C4-2B (cell line): ENCODE measurements around the gene HBQ1.
"Not testable (repeated sequence)": the region's sequence is repeated elsewhere in the genome, so short reads cannot be mapped to it uniquely, and the experiment has no call there.

Source experiments
- H3K27ac ChIP-seq: fragments of 450-650 bp; 2 replicates; pipeline ENCODE4 v1.5.1; 2017
- ZFX ChIP-seq: fragments of 450-650 bp; IDR thresholded peaks from 2 replicates; pipeline ENCODE4 v1.6.1; 2017
- TF ChIP-seq, protein P1 (sequence below): fragments of 450-650 bp; conservative IDR thresholded peaks from 2 replicates; pipeline ENCODE4 v1.5.1; 2017; ENCODE audit warnings: mild to moderate bottlenecking

HBQ1 gene

DNA sequence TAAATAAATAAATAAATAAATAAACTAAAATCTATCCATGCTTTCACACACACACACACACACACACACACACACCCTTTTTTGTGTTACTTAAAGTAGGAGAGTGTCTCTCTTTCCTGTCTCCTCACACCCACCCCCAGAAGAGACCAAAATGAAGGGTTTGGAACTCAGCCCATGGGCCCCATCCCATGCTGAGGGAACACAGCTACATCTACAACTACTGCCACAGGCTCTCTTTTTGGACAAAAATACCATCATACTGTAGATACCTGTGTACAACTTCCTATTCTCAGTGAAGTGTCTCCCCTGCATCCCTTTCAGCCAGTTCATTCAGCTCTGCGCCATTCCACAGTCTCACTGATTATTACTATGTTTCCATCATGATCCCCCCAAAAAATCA is 9.5 kb upstream of the HBQ1 start:
- H3K27ac ChIP-seq = no peak overlapping the region
- no peak for TF ChIP-seq ZFX
- TF ChIP-seq, protein P1, sequence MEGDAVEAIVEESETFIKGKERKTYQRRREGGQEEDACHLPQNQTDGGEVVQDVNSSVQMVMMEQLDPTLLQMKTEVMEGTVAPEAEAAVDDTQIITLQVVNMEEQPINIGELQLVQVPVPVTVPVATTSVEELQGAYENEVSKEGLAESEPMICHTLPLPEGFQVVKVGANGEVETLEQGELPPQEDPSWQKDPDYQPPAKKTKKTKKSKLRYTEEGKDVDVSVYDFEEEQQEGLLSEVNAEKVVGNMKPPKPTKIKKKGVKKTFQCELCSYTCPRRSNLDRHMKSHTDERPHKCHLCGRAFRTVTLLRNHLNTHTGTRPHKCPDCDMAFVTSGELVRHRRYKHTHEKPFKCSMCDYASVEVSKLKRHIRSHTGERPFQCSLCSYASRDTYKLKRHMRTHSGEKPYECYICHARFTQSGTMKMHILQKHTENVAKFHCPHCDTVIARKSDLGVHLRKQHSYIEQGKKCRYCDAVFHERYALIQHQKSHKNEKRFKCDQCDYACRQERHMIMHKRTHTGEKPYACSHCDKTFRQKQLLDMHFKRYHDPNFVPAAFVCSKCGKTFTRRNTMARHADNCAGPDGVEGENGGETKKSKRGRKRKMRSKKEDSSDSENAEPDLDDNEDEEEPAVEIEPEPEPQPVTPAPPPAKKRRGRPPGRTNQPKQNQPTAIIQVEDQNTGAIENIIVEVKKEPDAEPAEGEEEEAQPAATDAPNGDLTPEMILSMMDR = no peak

DNA sequence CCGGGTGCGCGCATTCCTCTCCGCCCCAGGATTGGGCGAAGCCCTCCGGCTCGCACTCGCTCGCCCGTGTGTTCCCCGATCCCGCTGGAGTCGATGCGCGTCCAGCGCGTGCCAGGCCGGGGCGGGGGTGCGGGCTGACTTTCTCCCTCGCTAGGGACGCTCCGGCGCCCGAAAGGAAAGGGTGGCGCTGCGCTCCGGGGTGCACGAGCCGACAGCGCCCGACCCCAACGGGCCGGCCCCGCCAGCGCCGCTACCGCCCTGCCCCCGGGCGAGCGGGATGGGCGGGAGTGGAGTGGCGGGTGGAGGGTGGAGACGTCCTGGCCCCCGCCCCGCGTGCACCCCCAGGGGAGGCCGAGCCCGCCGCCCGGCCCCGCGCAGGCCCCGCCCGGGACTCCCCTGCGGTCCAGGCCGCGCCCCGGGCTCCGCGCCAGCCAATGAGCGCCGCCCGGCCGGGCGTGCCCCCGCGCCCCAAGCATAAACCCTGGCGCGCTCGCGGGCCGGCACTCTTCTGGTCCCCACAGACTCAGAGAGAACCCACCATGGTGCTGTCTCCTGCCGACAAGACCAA is 7.8 kb upstream of the HBQ1 start, which contains the start of gene HBA2:
Gene HBA2, plus strand, starts transcription at position 503 of the 568 bp plus-strand sequence. Its CDS starts 37 bp downstream, at position 540.
- not testable (repeated sequence) for H3K27ac ChIP-seq

DNA sequence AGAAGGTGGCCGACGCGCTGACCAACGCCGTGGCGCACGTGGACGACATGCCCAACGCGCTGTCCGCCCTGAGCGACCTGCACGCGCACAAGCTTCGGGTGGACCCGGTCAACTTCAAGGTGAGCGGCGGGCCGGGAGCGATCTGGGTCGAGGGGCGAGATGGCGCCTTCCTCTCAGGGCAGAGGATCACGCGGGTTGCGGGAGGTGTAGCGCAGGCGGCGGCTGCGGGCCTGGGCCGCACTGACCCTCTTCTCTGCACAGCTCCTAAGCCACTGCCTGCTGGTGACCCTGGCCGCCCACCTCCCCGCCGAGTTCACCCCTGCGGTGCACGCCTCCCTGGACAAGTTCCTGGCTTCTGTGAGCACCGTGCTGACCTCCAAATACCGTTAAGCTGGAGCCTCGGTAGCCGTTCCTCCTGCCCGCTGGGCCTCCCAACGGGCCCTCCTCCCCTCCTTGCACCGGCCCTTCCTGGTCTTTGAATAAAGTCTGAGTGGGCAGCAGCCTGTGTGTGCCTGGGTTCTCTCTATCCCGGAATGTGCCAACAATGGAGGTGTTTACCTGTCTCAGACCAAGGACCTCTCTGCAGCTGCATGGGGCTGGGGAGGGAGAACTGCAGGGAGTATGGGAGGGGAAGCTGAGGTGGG is 6.9 kb upstream of the HBQ1 start:
- H3K27ac ChIP-seq = not testable (repeated sequence)

DNA sequence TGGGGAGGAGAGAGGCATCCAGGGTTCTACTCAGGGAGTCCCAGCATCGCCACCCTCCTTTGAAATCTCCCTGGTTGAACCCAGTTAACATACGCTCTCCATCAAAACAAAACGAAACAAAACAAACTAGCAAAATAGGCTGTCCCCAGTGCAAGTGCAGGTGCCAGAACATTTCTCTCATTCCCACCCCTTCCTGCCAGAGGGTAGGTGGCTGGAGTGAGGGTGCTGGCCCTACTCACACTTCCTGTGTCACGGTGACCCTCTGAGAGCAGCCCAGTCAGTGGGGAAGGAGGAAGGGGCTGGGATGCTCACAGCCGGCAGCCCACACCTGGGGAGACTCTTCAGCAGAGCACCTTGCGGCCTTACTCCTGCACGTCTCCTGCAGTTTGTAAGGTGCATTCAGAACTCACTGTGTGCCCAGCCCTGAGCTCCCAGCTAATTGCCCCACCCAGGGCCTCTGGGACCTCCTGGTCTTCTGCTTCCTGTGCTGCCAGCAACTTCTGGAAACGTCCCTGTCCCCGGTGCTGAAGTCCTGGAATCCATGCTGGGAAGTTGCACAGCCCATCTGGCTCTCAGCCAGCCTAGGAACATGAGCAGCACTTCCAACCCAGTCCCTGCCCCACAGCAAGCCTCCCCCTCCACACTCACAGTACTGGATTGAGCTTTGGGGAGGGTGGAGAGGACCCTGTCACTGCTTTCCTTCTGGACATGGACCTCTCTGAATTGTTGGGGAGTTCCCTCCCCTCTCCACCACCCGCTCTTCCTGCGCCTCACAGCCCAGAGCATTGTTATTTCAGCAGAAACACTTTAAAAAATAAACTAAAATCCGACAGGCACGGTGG is 6.1 kb upstream of the HBQ1 start:
- H3K27ac ChIP-seq = not testable (repeated sequence)

DNA sequence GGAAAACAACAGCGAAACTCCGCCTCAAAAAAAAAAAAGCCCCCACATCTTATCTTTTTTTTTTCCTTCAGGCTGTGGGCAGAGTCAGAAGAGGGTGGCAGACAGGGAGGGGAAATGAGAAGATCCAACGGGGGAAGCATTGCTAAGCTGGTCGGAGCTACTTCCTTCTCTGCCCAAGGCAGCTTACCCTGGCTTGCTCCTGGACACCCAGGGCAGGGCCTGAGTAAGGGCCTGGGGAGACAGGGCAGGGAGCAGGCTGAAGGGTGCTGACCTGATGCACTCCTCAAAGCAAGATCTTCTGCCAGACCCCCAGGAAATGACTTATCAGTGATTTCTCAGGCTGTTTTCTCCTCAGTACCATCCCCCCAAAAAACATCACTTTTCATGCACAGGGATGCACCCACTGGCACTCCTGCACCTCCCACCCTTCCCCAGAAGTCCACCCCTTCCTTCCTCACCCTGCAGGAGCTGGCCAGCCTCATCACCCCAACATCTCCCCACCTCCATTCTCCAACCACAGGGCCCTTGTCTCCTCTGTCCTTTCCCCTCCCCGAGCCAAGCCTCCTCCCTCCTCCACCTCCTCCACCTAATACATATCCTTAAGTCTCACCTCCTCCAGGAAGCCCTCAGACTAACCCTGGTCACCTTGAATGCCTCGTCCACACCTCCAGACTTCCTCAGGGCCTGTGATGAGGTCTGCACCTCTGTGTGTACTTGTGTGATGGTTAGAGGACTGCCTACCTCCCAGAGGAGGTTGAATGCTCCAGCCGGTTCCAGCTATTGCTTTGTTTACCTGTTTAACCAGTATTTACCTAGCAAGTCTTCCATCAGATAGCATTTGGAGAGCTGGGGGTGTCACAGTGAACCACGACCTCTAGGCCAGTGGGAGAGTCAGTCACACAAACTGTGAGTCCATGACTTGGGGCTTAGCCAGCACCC is 5.0 kb upstream of the HBQ1 start:
- H3K27ac ChIP-seq = no peak overlapping the region
- TF ChIP-seq ZFX = no peak
- TF ChIP-seq, protein P1 = no peak

DNA sequence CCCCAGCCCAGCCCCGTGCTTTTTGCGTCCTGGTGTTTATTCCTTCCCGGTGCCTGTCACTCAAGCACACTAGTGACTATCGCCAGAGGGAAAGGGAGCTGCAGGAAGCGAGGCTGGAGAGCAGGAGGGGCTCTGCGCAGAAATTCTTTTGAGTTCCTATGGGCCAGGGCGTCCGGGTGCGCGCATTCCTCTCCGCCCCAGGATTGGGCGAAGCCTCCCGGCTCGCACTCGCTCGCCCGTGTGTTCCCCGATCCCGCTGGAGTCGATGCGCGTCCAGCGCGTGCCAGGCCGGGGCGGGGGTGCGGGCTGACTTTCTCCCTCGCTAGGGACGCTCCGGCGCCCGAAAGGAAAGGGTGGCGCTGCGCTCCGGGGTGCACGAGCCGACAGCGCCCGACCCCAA is 4.3 kb upstream of the HBQ1 start:
- not testable (repeated sequence) for H3K27ac ChIP-seq

DNA sequence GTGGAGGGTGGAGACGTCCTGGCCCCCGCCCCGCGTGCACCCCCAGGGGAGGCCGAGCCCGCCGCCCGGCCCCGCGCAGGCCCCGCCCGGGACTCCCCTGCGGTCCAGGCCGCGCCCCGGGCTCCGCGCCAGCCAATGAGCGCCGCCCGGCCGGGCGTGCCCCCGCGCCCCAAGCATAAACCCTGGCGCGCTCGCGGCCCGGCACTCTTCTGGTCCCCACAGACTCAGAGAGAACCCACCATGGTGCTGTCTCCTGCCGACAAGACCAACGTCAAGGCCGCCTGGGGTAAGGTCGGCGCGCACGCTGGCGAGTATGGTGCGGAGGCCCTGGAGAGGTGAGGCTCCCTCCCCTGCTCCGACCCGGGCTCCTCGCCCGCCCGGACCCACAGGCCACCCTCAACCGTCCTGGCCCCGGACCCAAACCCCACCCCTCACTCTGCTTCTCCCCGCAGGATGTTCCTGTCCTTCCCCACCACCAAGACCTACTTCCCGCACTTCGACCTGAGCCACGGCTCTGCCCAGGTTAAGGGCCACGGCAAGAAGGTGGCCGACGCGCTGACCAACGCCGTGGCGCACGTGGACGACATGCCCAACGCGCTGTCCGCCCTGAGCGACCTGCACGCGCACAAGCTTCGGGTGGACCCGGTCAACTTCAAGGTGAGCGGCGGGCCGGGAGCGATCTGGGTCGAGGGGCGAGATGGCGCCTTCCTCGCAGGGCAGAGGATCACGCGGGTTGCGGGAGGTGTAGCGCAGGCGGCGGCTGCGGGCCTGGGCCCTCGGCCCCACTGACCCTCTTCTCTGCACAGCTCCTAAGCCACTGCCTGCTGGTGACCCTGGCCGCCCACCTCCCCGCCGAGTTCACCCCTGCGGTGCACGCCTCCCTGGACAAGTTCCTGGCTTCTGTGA is 3.5 kb upstream of the HBQ1 start, which contains the start of gene HBA1:
Gene HBA1, plus strand, starts transcription at position 204 of the 906 bp plus-strand sequence. Its CDS starts 37 bp downstream, at position 241.
- not testable (repeated sequence) for H3K27ac ChIP-seq

DNA sequence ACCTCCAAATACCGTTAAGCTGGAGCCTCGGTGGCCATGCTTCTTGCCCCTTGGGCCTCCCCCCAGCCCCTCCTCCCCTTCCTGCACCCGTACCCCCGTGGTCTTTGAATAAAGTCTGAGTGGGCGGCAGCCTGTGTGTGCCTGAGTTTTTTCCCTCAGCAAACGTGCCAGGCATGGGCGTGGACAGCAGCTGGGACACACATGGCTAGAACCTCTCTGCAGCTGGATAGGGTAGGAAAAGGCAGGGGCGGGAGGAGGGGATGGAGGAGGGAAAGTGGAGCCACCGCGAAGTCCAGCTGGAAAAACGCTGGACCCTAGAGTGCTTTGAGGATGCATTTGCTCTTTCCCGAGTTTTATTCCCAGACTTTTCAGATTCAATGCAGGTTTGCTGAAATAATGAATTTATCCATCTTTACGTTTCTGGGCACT is 2.9 kb upstream of the HBQ1 start:
- H3K27ac ChIP-seq = no peak overlapping the region
- TF ChIP-seq, protein P1 = no peak
- no peak for TF ChIP-seq ZFX

DNA sequence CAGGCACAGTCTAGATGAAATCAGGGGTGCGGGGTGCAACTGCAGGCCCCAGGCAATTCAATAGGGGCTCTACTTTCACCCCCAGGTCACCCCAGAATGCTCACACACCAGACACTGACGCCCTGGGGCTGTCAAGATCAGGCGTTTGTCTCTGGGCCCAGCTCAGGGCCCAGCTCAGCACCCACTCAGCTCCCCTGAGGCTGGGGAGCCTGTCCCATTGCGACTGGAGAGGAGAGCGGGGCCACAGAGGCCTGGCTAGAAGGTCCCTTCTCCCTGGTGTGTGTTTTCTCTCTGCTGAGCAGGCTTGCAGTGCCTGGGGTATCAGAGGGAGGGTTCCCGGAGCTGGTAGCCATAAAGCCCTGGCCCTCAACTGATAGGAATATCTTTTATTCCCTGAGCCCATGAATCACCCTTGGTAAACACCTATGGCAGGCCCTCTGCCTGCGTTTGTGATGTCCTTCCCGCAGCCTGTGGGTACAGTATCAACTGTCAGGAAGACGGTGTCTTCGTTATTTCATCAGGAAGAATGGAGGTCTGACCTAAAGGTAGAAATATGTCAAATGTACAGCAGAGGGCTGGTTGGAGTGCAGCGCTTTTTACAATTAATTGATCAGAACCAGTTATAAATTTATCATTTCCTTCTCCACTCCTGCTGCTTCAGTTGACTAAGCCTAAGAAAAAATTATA is 2.1 kb upstream of the HBQ1 start:
- TF ChIP-seq, protein P1 = no peak
- no peak for TF ChIP-seq ZFX

More for the DNA sequence above, 2.1 kb upstream of the HBQ1 start:
- H3K27ac ChIP-seq = no peak overlapping the region
